GM12878 (cell line): ENCODE results near the gene TMEM238L. TPM values are rescaled to one million over a fixed set of nuclear protein-coding genes. Genes with fewer than 3 reads are reported as not detected.

ENCODE experiments used
- ATAC-seq: fragments of 200-7000 bp; cut with Tn5 transposase; 3 replicates; pipeline ENCODE4 v1.9.1; 2020; ENCODE audit warnings: mild to moderate bottlenecking, moderate library complexity
- BruUV-seq: library from RNA; stranded (reverse); fragments of 400-500 nt; replicated peaks from 2 replicates; lab custom pipeline; 2021; lab: Mats Ljungman, UMichigan
- CTCF ChIA-PET: fragments of 300-600 bp; sonication (Branson Sonifier 250); formaldehyde crosslinking; extraction: SDS; loops from one replicate; lab custom pipeline; 2021; ENCODE audit warnings: inconsistent platforms; lab: Yijun Ruan, JAX
- POLR2A ChIA-PET: fragments of 350-600 bp; formaldehyde crosslinking; extraction: SDS; loops from one replicate; lab custom pipeline; 2021; ENCODE audit warnings: inconsistent platforms; lab: Charles Lee
- RAD21 ChIA-PET: fragments of 300-600 bp; sonication (Branson Sonifier 250); formaldehyde crosslinking; loops from one replicate; lab custom pipeline; 2023; ENCODE audit warnings: antibody characterized with exemption; ENCODE audit not compliant: unreplicated experiment; lab: Charles Lee
- SMC1A ChIA-PET: fragments of 300-600 bp; sonication (Branson Sonifier 250); formaldehyde crosslinking; loops from one replicate; lab custom pipeline; 2023; ENCODE audit not compliant: unreplicated experiment, uncharacterized antibody; lab: Charles Lee
- DNase-seq: peaks from one replicate; pipeline ENCODE4 v3.0.0-alpha.2; 2011; ENCODE audit warnings: low read depth, low spot score
- FAIRE-seq: peaks from 3 replicates; lab custom pipeline; 2011; peaks lifted over from hg19 to GRCh38; lab: Jason Lieb, UNC
- H2AFZ ChIP-seq: 2 replicates; pipeline ENCODE4 v1.6.0; 2011; ENCODE audit warnings: low read depth, low read length, control low read depth; ENCODE audit not compliant: control insufficient read depth
- H3K27ac ChIP-seq: 2 replicates; pipeline ENCODE4 v1.5.1; 2011; ENCODE audit warnings: control low read depth; ENCODE audit not compliant: control insufficient read depth, insufficient read depth
- H3K27me3 ChIP-seq, 2 experiments: replicated peaks in 1 of 2; 2 replicates each; pipeline versions ENCODE4 v1.6.0 to v1.6.1; 2011; ENCODE audit warnings: low read length in 1 of 2; ENCODE audit not compliant: control insufficient read depth in 2 of 2, insufficient read depth in 2 of 2
- H3K36me3 ChIP-seq, 2 experiments: 2 replicates each; pipeline ENCODE4 v1.5.1; 2011; ENCODE audit warnings: low read length in 1 of 2; ENCODE audit not compliant: control insufficient read depth in 2 of 2, insufficient read depth in 2 of 2
- H3K4me1 ChIP-seq: 2 replicates; pipeline ENCODE4 v1.6.1; 2011; ENCODE audit warnings: mild to moderate bottlenecking, low read length, moderate library complexity, mixed read lengths; ENCODE audit not compliant: control insufficient read depth, insufficient read depth
- H3K4me2 ChIP-seq: 2 replicates; pipeline ENCODE4 v1.6.0; 2011; ENCODE audit warnings: control low read depth; ENCODE audit not compliant: control insufficient read depth, insufficient read depth
- H3K4me3 ChIP-seq: fragments of 200-600 bp; sonication (generic); 2 replicates; pipeline ENCODE4 v1.5.1; 2016
- H3K79me2 ChIP-seq: 2 replicates; pipeline ENCODE4 v1.6.0; 2011; ENCODE audit warnings: low read length; ENCODE audit not compliant: control insufficient read depth, insufficient read depth
- H3K9ac ChIP-seq: 2 replicates; pipeline ENCODE4 v1.8.0; 2011; ENCODE audit warnings: low read length, control low read depth, mixed read lengths; ENCODE audit not compliant: control insufficient read depth, insufficient read depth
- H3K9me3 ChIP-seq: replicated peaks from 3 replicates; pipeline ENCODE4 v1.5.1; 2011; ENCODE audit warnings: mild to moderate bottlenecking, low read length; ENCODE audit not compliant: control insufficient read depth, insufficient read depth
- H4K20me1 ChIP-seq: 2 replicates; pipeline ENCODE4 v1.6.0; 2011; ENCODE audit not compliant: control insufficient read depth, insufficient read depth
- BACH1 ChIP-seq: fragments of 450-650 bp; IDR thresholded peaks from 2 replicates; pipeline ENCODE4 v1.6.1; 2017; ENCODE audit warnings: mild to moderate bottlenecking, borderline replicate concordance
- EP300 ChIP-seq, 2 experiments: fragments of 150-350 bp in 1 of 2; IDR thresholded peaks; 2 replicates each; pipeline ENCODE4 v1.6.1; 2011 to 2012; ENCODE audit warnings: low read depth in 2 of 2, low read length in 2 of 2, borderline replicate concordance in 1 of 2, improper control_type of control experiment in 1 of 2, inconsistent platforms in 1 of 2; ENCODE audit not compliant: control insufficient read depth in 1 of 2
- ETV6 ChIP-seq, 2 experiments: fragments of 450-650 bp in 1 of 2; IDR thresholded peaks in 1 of 2; conservative IDR thresholded peaks in 1 of 2; 2 replicates each; pipeline ENCODE4 v1.6.1; 2014; ENCODE audit warnings: antibody characterized with exemption in 1 of 2, borderline replicate concordance in 1 of 2, low read depth in 1 of 2, mild to moderate bottlenecking in 1 of 2, moderate library complexity in 1 of 2
- EZH2 ChIP-seq: IDR thresholded peaks from 2 replicates; pipeline ENCODE4 v1.6.1; 2012; ENCODE audit warnings: low read depth, mild to moderate bottlenecking, control low read depth, inconsistent platforms, low read length, borderline replicate concordance; ENCODE audit not compliant: control insufficient read depth
- HDAC6 ChIP-seq: fragments of 200-600 bp; sonication (generic); IDR thresholded peaks from one replicate; pipeline ENCODE4 v1.8.0; 2017; ENCODE audit warnings: antibody characterized with exemption; ENCODE audit not compliant: unreplicated experiment
- JUND ChIP-seq: IDR thresholded peaks from 2 replicates; pipeline ENCODE4 v1.6.1; 2012; ENCODE audit warnings: low read depth, mild to moderate bottlenecking, low read length, improper control_type of control experiment, moderate library complexity
- KLF5 ChIP-seq: fragments of 450-650 bp; IDR thresholded peaks from 2 replicates; pipeline ENCODE4 v1.6.1; 2014; ENCODE audit warnings: mild to moderate bottlenecking; ENCODE audit not compliant: partially characterized antibody
- RAD21 ChIP-seq: IDR thresholded peaks from 2 replicates; pipeline ENCODE4 v1.6.1; 2011; ENCODE audit warnings: mild to moderate bottlenecking, low read depth, low read length, moderate library complexity; ENCODE audit not compliant: insufficient read depth
- RCOR1 ChIP-seq: conservative IDR thresholded peaks from 2 replicates; pipeline ENCODE4 v1.6.1; 2012; ENCODE audit warnings: low read depth, low read length, improper control_type of control experiment
- RFX5 ChIP-seq: IDR thresholded peaks from 2 replicates; pipeline ENCODE4 v1.6.1; 2011; ENCODE audit warnings: low read depth, low read length, improper control_type of control experiment
- SMARCA5 ChIP-seq: fragments of 450-650 bp; IDR thresholded peaks from 2 replicates; pipeline ENCODE4 v1.6.1; 2017; ENCODE audit warnings: mild to moderate bottlenecking
- ZBTB11 ChIP-seq: fragments of 450-650 bp; formaldehyde crosslinking; IDR thresholded peaks from 2 replicates; pipeline ENCODE4 v1.5.0; 2022; ENCODE audit warnings: mild to moderate bottlenecking, missing genetic modification characterization
- ZNF274 ChIP-seq: IDR thresholded peaks from one replicate; pipeline ENCODE4 v1.8.0; 2011; ENCODE audit not compliant: insufficient read length, insufficient read depth
- ZSCAN29 ChIP-seq: fragments of 450-650 bp; IDR thresholded peaks from 2 replicates; pipeline ENCODE4 v1.6.1; 2017; ENCODE audit warnings: mild to moderate bottlenecking, moderate library complexity
- WGBS: methylation state at CpG from one replicate; pipeline ENCODE4 v1.1.6; 2016; ENCODE audit warnings: low lambda C conversion rate; ENCODE audit not compliant: insufficient replicate concordance, insufficient coverage; ENCODE audit errors: missing lambda C conversion rate; 5-methylcytosine and 5-hydroxymethylcytosine counted together
- in situ Hi-C: fragments of 300-500 bp; cut with MboI; formaldehyde crosslinking; loops from 9 replicates; pipeline ENCODE4 v1.14.3; 2018; ENCODE audit warnings: mixed read lengths
- intact Hi-C: fragments of 100-400 bp; cut with micrococcal nuclease; formaldehyde crosslinking; loops from one replicate; pipeline ENCODE4 v1.14.2; 2022; ENCODE audit not compliant: unreplicated experiment
- polyA plus RNA-seq, 11 experiments: library from polyadenylated mRNA; depleted of rRNA in 4 of 11; unstranded in 6 of 11; stranded (reverse) in 5 of 11; fragments of >200 nt; fragmentation: Nextera tagmentation in 4 of 11; fragmentation: Illumina TruSeq in 1 of 11; extraction: Ambion mirVana in 4 of 11; extraction: Trizol in 1 of 11; gene quantifications; 1 replicate in 1 of 11; 2 replicates in 10 of 11; pipeline versions ENCODE4 v1.2.1 to v1.2.3, GENCODE V29; 2011 to 2016; ENCODE audit warnings: inconsistent platforms in 2 of 11, missing spikeins in 2 of 11, low read depth in 1 of 11
- total RNA-seq, 4 experiments: library from RNA; depleted of rRNA in 3 of 4; stranded (reverse); fragments of >200 nt in 3 of 4; fragmentation: Illumina TruSeq in 1 of 4; extraction: Trizol in 1 of 4; gene quantifications; 2 replicates each; pipeline versions ENCODE4 v1.2.1 to v1.2.3, GENCODE V29; 2013 to 2021
- TF ChIP-seq, protein P1 (sequence below): IDR thresholded peaks from 2 replicates; pipeline ENCODE4 v1.6.1; 2012; ENCODE audit warnings: low read depth, low read length, improper control_type of control experiment

Gene TMEM238L
- total and polyA plus RNA-seq, 10 of the 15 experiments (the other 5 are each of a cell fraction or from before 2014, with no cell fraction given), result not detected

DNA sequence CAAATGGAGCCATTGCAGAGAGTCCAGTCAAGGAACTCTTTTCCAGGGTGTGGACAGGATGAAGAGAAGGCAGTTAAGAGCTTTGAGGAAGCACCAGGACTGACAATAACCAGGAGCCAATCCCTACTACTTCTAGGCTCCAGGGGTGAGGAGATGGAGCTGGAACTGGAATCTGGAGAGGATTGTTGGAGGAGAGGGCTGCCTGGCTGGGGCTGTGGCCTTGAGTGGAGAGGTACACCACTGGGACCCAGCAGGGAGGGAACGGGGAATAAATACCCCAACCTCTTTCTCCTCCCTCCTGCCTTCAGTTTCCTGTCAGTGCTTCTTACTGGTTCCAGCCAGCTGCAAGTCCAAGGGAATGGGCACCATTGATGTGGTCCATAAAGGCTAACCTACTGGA, 41.9 kb downstream of the TMEM238L start:
- no peak for DNase-seq
- no peaks in the 10 kb centered on the region for H3K9me3 ChIP-seq
- no peak overlapping the region for H3K4me3 ChIP-seq
- no peak for ATAC-seq
- ChIA-PET RAD21 (no interaction called here), CTCF (interaction anchor here (1.0 to 1.5 kb wide), 3 partner anchors 7 to 11 kb away, joined by 3 read pairs; no protein-coding TSS in a partner anchor), POLR2A (no interaction called here), SMC1A (no interaction called here)
- no TSS peak for BruUV-seq
- TF ChIP-seq ETV6 (conservative IDR thresholded peaks at IDR 0.05 in 1 of 2, IDR thresholded peaks at IDR 0.05 in 1 of 2; ENCODE audit: borderline replicate concordance in 1 of 2, low read depth in 1 of 2), result no peak
- no peak for TF ChIP-seq SMARCA5
- TF ChIP-seq KLF5, result no peak
- no peak for TF ChIP-seq RFX5
- TF ChIP-seq ZNF274, result no peak
- TF ChIP-seq RCOR1, result no peak
- TF ChIP-seq, protein P1, sequence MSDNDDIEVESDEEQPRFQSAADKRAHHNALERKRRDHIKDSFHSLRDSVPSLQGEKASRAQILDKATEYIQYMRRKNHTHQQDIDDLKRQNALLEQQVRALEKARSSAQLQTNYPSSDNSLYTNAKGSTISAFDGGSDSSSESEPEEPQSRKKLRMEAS, result no peak
- TF ChIP-seq BACH1, result no peak
- no peak for TF ChIP-seq ZSCAN29
- no peak for TF ChIP-seq EZH2
- TF ChIP-seq HDAC6, result no peak
- no peak for TF ChIP-seq JUND
- TF ChIP-seq RAD21, result no peak
- TF ChIP-seq ZBTB11 (CRISPR knock-in tag), result no peak
- TF ChIP-seq EP300 (IDR thresholded peaks at IDR 0.05; ENCODE audit: borderline replicate concordance in 1 of 2, control insufficient read depth in 1 of 2, low read depth in 2 of 2, low read length in 2 of 2), result no peak
- no peaks in the 10 kb centered on the region for H3K36me3 ChIP-seq
- H4K20me1 ChIP-seq, result no peaks in the 10 kb centered on the region
- H3K9ac ChIP-seq, result no peak overlapping the region
- FAIRE-seq, result no peak
- no peaks in the 10 kb centered on the region for H3K79me2 ChIP-seq
- no peak overlapping the region for H3K27ac ChIP-seq
- no peak overlapping the region for H2AFZ ChIP-seq
- WGBS, result 89% methylated on average over 1 of the region's 1 CpG
- no peaks in the 10 kb centered on the region for H3K27me3 ChIP-seq
- intact Hi-C loops (no loop called here), in situ Hi-C loops (no loop called here)
- H3K4me1 ChIP-seq, result no peaks in the 10 kb centered on the region
- H3K4me2 ChIP-seq, result no peak overlapping the region
